Panc1 (cell line): Measurements from ENCODE around the gene CMTM4.

Experiments used
- CTCF ChIP-seq: fragments of 450-650 bp; IDR thresholded peaks from 2 replicates; pipeline ENCODE4 v1.5.1; 2017; ENCODE audit warnings: mild to moderate bottlenecking
- REST ChIP-seq, 2 experiments: IDR thresholded peaks; 2 replicates each; pipeline ENCODE4 v1.6.1; 2011 to 2012; ENCODE audit warnings: low read depth in 2 of 2, control low read depth in 1 of 2, low read length in 1 of 2, mild to moderate bottlenecking in 1 of 2, moderate library complexity in 1 of 2; ENCODE audit not compliant: insufficient read depth in 1 of 2
- TCF7L2 ChIP-seq: IDR thresholded peaks from 2 replicates; pipeline ENCODE4 v1.6.1; 2011; ENCODE audit warnings: mild to moderate bottlenecking, low read depth, low read length, inconsistent platforms

- no peak for TF ChIP-seq CTCF
- no peak for TF ChIP-seq TCF7L2
- no peak for TF ChIP-seq REST (IDR thresholded peaks at IDR 0.05; ENCODE audit: insufficient read depth in 1 of 2, low read depth in 2 of 2, low read length in 1 of 2)
Observed at GRCh38 chr16:66652661-66653360, 43.7 kb downstream of the CMTM4 start.
